Uterus (tissue), 4 donors: ENCODE results near the gene MBLAC1. TPM values are rescaled to one million over a fixed set of nuclear protein-coding genes. Genes with fewer than 3 reads are reported as not detected.

ENCODE experiments used
- DNase-seq, 2 donors: peaks; one replicate each; pipeline ENCODE4 v3.0.0-alpha.2; 2019 to 2020
- H3K27ac ChIP-seq, 2 donors: fragments of 200-600 bp; sonication (generic); 1 replicate in 1 of 2; 2 replicates in 1 of 2; pipeline ENCODE4 v1.5.1; 2016 to 2018
- H3K27me3 ChIP-seq, 2 donors: fragments of 200-600 bp; sonication (generic); one replicate each; pipeline ENCODE4 v1.5.1; 2018 to 2019; ENCODE audit warnings: control low read depth in 1 of 2
- H3K36me3 ChIP-seq, 2 donors: fragments of 200-600 bp; sonication (generic); one replicate each; pipeline ENCODE4 v1.5.1; 2019; ENCODE audit warnings: control low read depth in 1 of 2
- H3K4me1 ChIP-seq, 2 donors: fragments of 200-600 bp; sonication (generic); one replicate each; pipeline ENCODE4 v1.5.1; 2018 to 2019; ENCODE audit warnings: control low read depth in 1 of 2
- H3K4me3 ChIP-seq, 2 donors: fragments of 200-600 bp; sonication (generic); 1 replicate in 1 of 2; 2 replicates in 1 of 2; pipeline ENCODE4 v1.5.1; 2018 to 2019; ENCODE audit warnings: mild to moderate bottlenecking in 1 of 2
- H3K9me3 ChIP-seq, 2 donors: fragments of 200-600 bp; sonication (generic); one replicate each; pipeline ENCODE4 v1.5.1; 2019; ENCODE audit warnings: control low read depth in 1 of 2
- POLR2A ChIP-seq, 2 donors: fragments of 450-650 bp; IDR thresholded peaks; one replicate each; pipeline ENCODE4 v1.6.1; 2016; ENCODE audit warnings: antibody characterized with exemption in 2 of 2, mild to moderate bottlenecking in 1 of 2, moderate library complexity in 1 of 2
- intact Hi-C: fragments of 100-400 bp; cut with DNase I; formaldehyde crosslinking; loops from one replicate; pipeline ENCODE4 v1.15.1; 2023; ENCODE audit warnings: low total_unique reads
- total RNA-seq, 4 donors: library from RNA; depleted of rRNA in 3 of 4; stranded (reverse); fragments of >200 nt in 3 of 4; gene quantifications; one replicate each; pipeline versions ENCODE4 v1.1.0 to v1.2.4, GENCODE V29; 2014 to 2023
- TF ChIP-seq, protein P1 (sequence below), 4 experiments: fragments of 200-600 bp in 2 of 4; fragments of 450-650 bp in 2 of 4; sonication (generic) in 2 of 4; IDR thresholded peaks; one replicate each; pipeline ENCODE4 v1.5.1; 2016 to 2019; ENCODE audit warnings: antibody characterized with exemption in 4 of 4, mild to moderate bottlenecking in 2 of 4, moderate library complexity in 1 of 4
- donor health status: DM: yes; HTN: yes; CAD: no.

Gene MBLAC1
- total RNA-seq, 4 donors from 2014 or later, result 1.3 to 12.4 (median 4.6) TPM

DNA sequence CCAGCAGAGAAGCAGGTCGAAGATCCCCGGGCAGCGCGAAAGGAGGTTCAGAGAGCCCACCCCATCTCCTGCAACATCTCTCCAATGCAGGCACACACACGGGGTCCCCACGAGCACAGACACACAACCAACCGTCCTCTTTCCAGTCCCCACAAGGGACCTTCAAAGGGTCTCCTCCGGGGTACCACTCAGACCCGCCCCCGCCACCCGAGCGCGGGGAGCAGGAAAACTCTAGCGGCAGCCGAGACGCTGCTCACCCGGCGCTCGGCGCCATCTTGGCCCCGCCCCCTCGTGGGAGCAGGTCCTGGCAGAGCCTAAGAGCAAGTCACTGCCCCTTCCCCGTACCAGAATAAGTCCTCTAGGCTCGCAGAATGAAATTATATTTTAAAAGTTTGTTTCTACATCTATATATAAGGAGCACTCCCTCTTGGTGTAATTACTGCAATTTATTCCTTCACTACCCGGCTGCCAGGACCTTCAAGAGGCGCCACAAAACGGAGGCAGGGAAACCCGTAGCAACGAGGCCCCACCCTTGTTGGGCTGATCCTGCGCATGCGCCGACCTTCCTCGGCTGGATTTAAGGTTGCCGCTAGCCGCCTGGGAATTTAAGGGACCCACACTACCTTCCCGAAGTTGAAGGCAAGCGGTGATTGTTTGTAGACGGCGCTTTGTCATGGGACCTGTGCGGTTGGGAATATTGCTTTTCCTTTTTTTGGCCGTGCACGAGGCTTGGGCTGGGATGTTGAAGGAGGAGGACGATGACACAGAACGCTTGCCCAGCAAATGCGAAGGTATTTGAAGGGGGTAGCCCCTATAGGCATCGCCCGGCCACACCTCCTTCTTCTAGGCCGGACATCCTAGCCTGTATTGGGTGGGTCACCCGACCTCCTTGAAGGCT, 7.4 kb upstream of the MBLAC1 start, which contains the start of the genes CNPY4 and TAF6:
Gene CNPY4 (plus strand): TSS at position 563 of the 898 bp plus-strand sequence. CDS start 111 bp downstream, at position 674.
Gene TAF6 (minus strand): TSS at position 287 of the 898 bp plus-strand sequence. CDS start 5,149 bp downstream, outside the sequence.
- H3K9me3 ChIP-seq, result no peaks in the 10 kb centered on the region
- peak within 1 kb of the TSS; percentile 74 to 83 for H3K4me3 ChIP-seq
- intact Hi-C loops, result no loop called here
- no peaks in the 10 kb centered on the region for H3K36me3 ChIP-seq
- TF ChIP-seq, protein P1, sequence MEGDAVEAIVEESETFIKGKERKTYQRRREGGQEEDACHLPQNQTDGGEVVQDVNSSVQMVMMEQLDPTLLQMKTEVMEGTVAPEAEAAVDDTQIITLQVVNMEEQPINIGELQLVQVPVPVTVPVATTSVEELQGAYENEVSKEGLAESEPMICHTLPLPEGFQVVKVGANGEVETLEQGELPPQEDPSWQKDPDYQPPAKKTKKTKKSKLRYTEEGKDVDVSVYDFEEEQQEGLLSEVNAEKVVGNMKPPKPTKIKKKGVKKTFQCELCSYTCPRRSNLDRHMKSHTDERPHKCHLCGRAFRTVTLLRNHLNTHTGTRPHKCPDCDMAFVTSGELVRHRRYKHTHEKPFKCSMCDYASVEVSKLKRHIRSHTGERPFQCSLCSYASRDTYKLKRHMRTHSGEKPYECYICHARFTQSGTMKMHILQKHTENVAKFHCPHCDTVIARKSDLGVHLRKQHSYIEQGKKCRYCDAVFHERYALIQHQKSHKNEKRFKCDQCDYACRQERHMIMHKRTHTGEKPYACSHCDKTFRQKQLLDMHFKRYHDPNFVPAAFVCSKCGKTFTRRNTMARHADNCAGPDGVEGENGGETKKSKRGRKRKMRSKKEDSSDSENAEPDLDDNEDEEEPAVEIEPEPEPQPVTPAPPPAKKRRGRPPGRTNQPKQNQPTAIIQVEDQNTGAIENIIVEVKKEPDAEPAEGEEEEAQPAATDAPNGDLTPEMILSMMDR (IDR thresholded peaks at IDR 0.05), result peak in 2 of 4 experiments; percentile 17 to 20
- peak in 1 of 2 donors; percentile 57 for TF ChIP-seq POLR2A (IDR thresholded peaks at IDR 0.05)
- peak within 1 kb of the TSS; percentile 84 to 94 for H3K27ac ChIP-seq
- no peaks in the 10 kb centered on the region for H3K27me3 ChIP-seq
- DNase-seq, result peak; percentile 96 to 97
- peaks cover 4 to 6% of the 10 kb centered on the region in 2 donors for H3K4me1 ChIP-seq

DNA sequence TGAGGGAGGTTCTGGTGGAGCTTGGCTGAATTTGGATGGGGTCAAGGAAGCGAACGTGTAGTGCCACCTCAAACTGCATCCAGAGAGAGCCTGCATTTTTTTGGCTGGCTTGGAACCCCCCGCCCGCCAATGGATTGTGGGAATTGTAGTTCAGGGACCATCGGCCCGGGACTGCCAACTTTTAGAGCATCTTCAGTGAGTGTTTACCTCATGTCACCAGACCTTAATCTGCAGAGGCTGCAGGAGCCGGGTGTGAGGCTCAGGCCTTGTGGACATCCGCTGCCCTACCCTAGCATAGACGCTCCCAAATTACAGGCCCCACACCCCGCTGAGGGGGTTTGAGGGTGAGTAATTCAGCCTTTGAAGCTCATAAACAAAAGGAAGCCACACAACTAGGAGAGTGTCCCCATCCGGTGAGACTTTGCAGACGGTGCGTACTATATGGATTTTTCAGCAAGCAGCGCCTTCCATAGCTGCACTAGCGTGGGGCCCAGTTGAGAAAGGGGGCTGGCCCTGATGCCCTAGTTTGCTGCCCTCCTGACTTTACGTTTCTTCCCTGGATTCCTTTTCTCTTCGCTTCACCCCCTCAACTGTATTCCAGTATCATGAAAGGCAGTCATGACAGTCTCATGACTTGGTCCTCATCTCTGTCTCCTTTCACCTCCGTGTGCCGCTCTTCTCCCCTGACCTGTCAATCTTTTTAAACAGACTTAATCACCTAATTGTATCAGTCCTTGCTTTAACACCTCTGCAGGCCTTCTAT, 6.6 kb upstream of the MBLAC1 start:
- Histone ChIP-seq H3K27ac (peak overlapping the region; percentile 84 to 94), H3K4me1 (peaks cover 4 to 6% of the 10 kb centered on the region in 2 donors), H3K9me3 (no peaks in the 10 kb centered on the region), H3K4me3 (peak overlapping the region; percentile 74 to 83), H3K36me3 (no peaks in the 10 kb centered on the region), H3K27me3 (no peaks in the 10 kb centered on the region)
- TF ChIP-seq, protein P1 (IDR thresholded peaks at IDR 0.05), result no peak
- TF ChIP-seq POLR2A (IDR thresholded peaks at IDR 0.05), result no peak
- intact Hi-C loops, result no loop called here
- peak; percentile 75 to 80 for DNase-seq

DNA sequence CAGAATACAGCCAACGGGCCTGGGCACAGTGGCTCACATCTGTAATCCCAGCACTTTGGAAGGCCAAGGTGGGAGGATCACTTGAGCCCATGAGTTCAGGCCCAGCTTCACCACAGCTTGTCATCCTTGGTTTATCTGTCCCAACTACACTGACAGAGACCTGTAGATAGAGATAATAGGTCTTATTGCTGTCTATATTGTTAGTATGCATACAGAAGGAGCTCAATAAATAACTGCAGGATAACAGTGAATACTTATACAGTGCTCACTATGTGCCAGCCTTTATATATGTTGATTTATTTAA, 6.1 kb upstream of the MBLAC1 start:
- intact Hi-C loops, result no loop called here
- H3K4me3 ChIP-seq, result peak overlapping the region in 1 of 2 donors; percentile 74
- H3K4me1 ChIP-seq, result peaks cover 4 to 6% of the 10 kb centered on the region in 2 donors
- no peaks in the 10 kb centered on the region for H3K9me3 ChIP-seq
- H3K36me3 ChIP-seq, result no peaks in the 10 kb centered on the region
- H3K27me3 ChIP-seq, result no peaks in the 10 kb centered on the region
- TF ChIP-seq, protein P1 (IDR thresholded peaks at IDR 0.05), result no peak
- no peak for TF ChIP-seq POLR2A (IDR thresholded peaks at IDR 0.05)
- H3K27ac ChIP-seq, result peak overlapping the region; percentile 84 to 94
- no peak for DNase-seq

DNA sequence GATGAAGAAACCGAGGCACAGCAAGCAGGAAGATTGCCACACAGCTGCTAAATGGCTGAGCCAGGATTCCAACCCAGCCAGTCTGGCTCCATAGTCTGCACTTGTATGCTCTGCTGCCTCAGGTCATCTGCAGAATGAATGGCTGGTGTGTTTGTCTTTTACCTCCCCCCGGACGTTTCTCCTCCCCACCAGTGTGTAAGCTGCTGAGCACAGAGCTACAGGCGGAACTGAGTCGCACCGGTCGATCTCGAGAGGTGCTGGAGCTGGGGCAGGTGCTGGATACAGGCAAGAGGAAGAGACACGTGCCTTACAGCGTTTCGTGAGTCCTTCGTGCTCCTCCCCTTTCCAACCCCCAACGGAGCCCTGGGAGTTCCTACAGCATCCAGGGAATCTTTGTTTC, 4.7 kb upstream of the MBLAC1 start:
- Histone ChIP-seq H3K27ac (no peak overlapping the region), H3K4me3 (no peak overlapping the region), H3K4me1 (peaks cover 4 to 6% of the 10 kb centered on the region in 2 donors), H3K27me3 (no peaks in the 10 kb centered on the region), H3K36me3 (no peaks in the 10 kb centered on the region), H3K9me3 (no peaks in the 10 kb centered on the region)
- DNase-seq, result no peak
- intact Hi-C loops, result no loop called here
- no peak for TF ChIP-seq POLR2A (IDR thresholded peaks at IDR 0.05)
- TF ChIP-seq, protein P1 (IDR thresholded peaks at IDR 0.05), result no peak
